Mesendoderm (in vitro differentiated cells): ENCODE data around the gene TNNI2.
"Not testable (repeated sequence)": the region's sequence is repeated elsewhere in the genome, so short reads cannot be mapped to it uniquely, and the experiment has no call there.

Source experiments
- DNase-seq: peaks from one replicate; pipeline ENCODE4 v3.0.0; 2013
- H2AK5ac ChIP-seq: 2 replicates; pipeline ENCODE4 v1.6.1; 2013; ENCODE audit warnings: low read length, inconsistent platforms
- H2BK120ac ChIP-seq: 2 replicates; pipeline ENCODE4 v1.6.1; 2013; ENCODE audit warnings: low read depth, mild to moderate bottlenecking, low read length, moderate library complexity, mixed read lengths
- H2BK15ac ChIP-seq: replicated peaks from 2 replicates; pipeline ENCODE4 v1.6.1; 2013; ENCODE audit warnings: low read depth, mild to moderate bottlenecking, moderate library complexity
- H2BK5ac ChIP-seq: 2 replicates; pipeline ENCODE4 v1.6.1; 2013; ENCODE audit warnings: low read length, inconsistent platforms
- H3K18ac ChIP-seq: 2 replicates; pipeline ENCODE4 v1.6.1; 2013; ENCODE audit warnings: mild to moderate bottlenecking, low read length, mixed read lengths
- H3K23ac ChIP-seq: one replicate; pipeline ENCODE4 v1.6.1; 2013; ENCODE audit warnings: low read length
- H3K27ac ChIP-seq: 2 replicates; pipeline ENCODE4 v1.5.1; 2013; ENCODE audit warnings: low read depth, mild to moderate bottlenecking, inconsistent platforms, low read length, moderate library complexity
- H3K27me3 ChIP-seq: 2 replicates; pipeline ENCODE4 v1.6.1; 2013; ENCODE audit warnings: low read length, control low read depth, mild to moderate bottlenecking, inconsistent platforms; ENCODE audit not compliant: insufficient read depth, poor library complexity
- H3K36me3 ChIP-seq: 2 replicates; pipeline ENCODE4 v1.6.1; 2013; ENCODE audit warnings: low read length, inconsistent platforms; ENCODE audit not compliant: control insufficient read depth, insufficient read depth
- H3K4ac ChIP-seq: one replicate; pipeline ENCODE4 v1.6.1; 2013; ENCODE audit warnings: low read depth, mild to moderate bottlenecking, low read length, moderate library complexity
- H3K4me1 ChIP-seq: 2 replicates; pipeline ENCODE4 v1.6.1; 2013; ENCODE audit warnings: low read depth, low read length, inconsistent platforms; ENCODE audit not compliant: control insufficient read depth
- H3K4me2 ChIP-seq: 2 replicates; pipeline ENCODE4 v1.6.1; 2013; ENCODE audit warnings: low read length
- H3K4me3 ChIP-seq: 2 replicates; pipeline ENCODE4 v1.5.1; 2013; ENCODE audit warnings: mild to moderate bottlenecking, low read length
- H3K56ac ChIP-seq: one replicate; pipeline ENCODE4 v1.6.1; 2013; ENCODE audit warnings: low read length
- H3K79me1 ChIP-seq: 2 replicates; pipeline ENCODE4 v1.6.1; 2013; ENCODE audit warnings: low read length, inconsistent platforms
- H3K79me2 ChIP-seq: 2 replicates; pipeline ENCODE4 v1.6.1; 2013; ENCODE audit warnings: mild to moderate bottlenecking, low read length; ENCODE audit not compliant: control insufficient read depth, insufficient read depth
- H3K9ac ChIP-seq: 2 replicates; pipeline ENCODE4 v1.6.1; 2013; ENCODE audit warnings: low read length, inconsistent platforms
- H4K5ac ChIP-seq: one replicate; pipeline ENCODE4 v1.6.1; 2013; ENCODE audit warnings: low read length
- H4K8ac ChIP-seq: one replicate; pipeline ENCODE4 v1.6.1; 2013; ENCODE audit warnings: low read depth, mild to moderate bottlenecking, control low read depth, low read length, moderate library complexity
- WGBS: extraction: QIAGEN DNeasy Blood & Tissue Kit; methylation state at CpG from one replicate; pipeline ENCODE4 v1.1.7; 2013; ENCODE audit warnings: low lambda C conversion rate, missing lambda C conversion rate; ENCODE audit not compliant: insufficient coverage; ENCODE audit errors: extremely low coverage; 5-methylcytosine and 5-hydroxymethylcytosine counted together

Gene TNNI2

DNA sequence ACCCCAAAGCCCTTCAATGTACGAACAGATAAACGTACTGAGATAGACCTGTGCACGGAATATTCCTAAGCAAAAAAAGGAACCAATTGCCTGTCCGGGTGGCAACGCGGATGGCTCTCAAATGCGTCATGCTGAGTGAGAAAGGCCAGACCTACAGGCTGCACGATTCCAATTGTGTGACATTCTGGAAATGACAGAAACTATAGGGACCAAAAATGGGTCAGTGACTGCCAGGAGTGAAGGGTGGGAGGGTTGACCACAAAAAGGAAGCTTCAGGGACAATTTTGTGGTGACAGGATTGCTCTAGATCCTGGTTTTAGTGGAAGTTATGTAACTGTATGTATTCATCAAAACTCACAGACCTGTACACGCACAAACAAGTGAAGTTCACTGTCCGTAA, 28.0 kb upstream of the TNNI2 start:
- H3K27me3 ChIP-seq = no peaks in the 10 kb centered on the region
- H3K4me2 ChIP-seq = no peak overlapping the region
- no peak overlapping the region for H3K4ac ChIP-seq
- whole genome bisulfite sequencing = no CpG with 5 or more reads among the region's 10 CpGs
- no peak for DNase-seq
- H3K18ac ChIP-seq = no peak overlapping the region
- H3K9ac ChIP-seq = no peak overlapping the region
- H2BK120ac ChIP-seq = no peak overlapping the region
- no peak overlapping the region for H2BK5ac ChIP-seq
- H3K79me2 ChIP-seq = no peaks in the 10 kb centered on the region
- no peaks in the 10 kb centered on the region for H3K36me3 ChIP-seq
- H3K27ac ChIP-seq = no peak overlapping the region
- H3K4me1 ChIP-seq = no peaks in the 10 kb centered on the region
- H2BK15ac ChIP-seq = no peak overlapping the region
- H4K5ac ChIP-seq = no peak overlapping the region
- H4K8ac ChIP-seq = no peak overlapping the region
- no peaks in the 10 kb centered on the region for H3K79me1 ChIP-seq
- no peak overlapping the region for H3K56ac ChIP-seq
- no peak overlapping the region for H3K23ac ChIP-seq
- no peak overlapping the region for H2AK5ac ChIP-seq
- H3K4me3 ChIP-seq = no peak overlapping the region

DNA sequence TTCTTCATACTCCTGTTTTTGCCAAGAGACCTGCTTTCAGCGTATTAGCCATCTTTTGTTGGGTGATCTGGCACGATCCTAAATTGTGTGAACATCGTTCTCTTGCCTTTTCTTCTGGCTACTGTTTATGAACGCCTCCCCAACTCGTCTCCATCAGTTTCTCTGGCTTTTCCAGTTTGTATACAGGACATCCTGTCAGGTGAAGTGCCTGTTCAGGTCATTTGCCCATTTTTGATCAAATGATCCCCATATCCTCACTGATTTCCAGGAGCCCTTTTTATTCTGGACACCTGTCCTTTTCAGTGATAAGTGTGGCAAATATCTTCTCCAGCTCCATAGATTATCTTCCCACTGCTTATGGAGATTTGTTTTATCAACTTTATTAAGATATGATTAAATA, 26.5 kb upstream of the TNNI2 start:
- Histone ChIP-seq H3K56ac (no peak overlapping the region), H3K18ac (no peak overlapping the region), H4K5ac (no peak overlapping the region), H3K9ac (no peak overlapping the region), H3K4me3 (no peak overlapping the region), H3K23ac (no peak overlapping the region), H3K79me1 (no peaks in the 10 kb centered on the region), H2BK5ac (no peak overlapping the region), H3K4ac (no peak overlapping the region), H3K36me3 (no peaks in the 10 kb centered on the region), H3K4me2 (no peak overlapping the region), H4K8ac (no peak overlapping the region), H2BK120ac (no peak overlapping the region), H3K27me3 (no peaks in the 10 kb centered on the region), H3K27ac (no peak overlapping the region), H2AK5ac (no peak overlapping the region), H3K79me2 (no peaks in the 10 kb centered on the region), H2BK15ac (no peak overlapping the region), H3K4me1 (no peaks in the 10 kb centered on the region)
- no peak for DNase-seq
- WGBS = no CpG with 5 or more reads among the region's 5 CpGs

DNA sequence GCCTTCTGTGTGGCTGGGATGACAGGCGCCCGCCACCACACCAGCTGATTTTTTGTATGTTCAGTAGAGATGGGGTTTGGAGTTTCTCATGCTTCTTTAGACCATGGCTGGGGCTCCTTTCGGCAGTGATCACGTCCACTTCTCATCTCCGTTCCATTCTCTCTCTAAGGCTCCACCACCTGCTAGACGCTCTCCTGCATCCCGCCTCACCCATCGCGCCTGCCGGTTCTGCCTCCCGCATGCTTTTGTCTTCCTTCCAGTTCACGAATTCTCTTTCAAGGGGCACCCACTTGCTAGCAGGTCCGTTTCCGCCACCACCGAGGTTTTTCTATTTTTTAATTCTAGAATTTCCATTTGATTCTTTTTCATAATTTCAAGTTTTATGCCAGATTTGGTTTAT, 26.0 kb upstream of the TNNI2 start:
- Histone ChIP-seq H2BK15ac (no peak overlapping the region), H3K36me3 (no peaks in the 10 kb centered on the region), H3K23ac (no peak overlapping the region), H3K27me3 (no peaks in the 10 kb centered on the region), H3K27ac (no peak overlapping the region), H2AK5ac (no peak overlapping the region), H4K8ac (no peak overlapping the region), H2BK5ac (no peak overlapping the region), H2BK120ac (no peak overlapping the region), H4K5ac (no peak overlapping the region), H3K4ac (no peak overlapping the region), H3K4me2 (no peak overlapping the region), H3K4me3 (no peak overlapping the region), H3K9ac (no peak overlapping the region), H3K56ac (no peak overlapping the region), H3K4me1 (no peaks in the 10 kb centered on the region), H3K79me2 (no peaks in the 10 kb centered on the region), H3K18ac (no peak overlapping the region), H3K79me1 (no peaks in the 10 kb centered on the region)
- WGBS = no CpG with 5 or more reads among the region's 15 CpGs
- no peak for DNase-seq

DNA sequence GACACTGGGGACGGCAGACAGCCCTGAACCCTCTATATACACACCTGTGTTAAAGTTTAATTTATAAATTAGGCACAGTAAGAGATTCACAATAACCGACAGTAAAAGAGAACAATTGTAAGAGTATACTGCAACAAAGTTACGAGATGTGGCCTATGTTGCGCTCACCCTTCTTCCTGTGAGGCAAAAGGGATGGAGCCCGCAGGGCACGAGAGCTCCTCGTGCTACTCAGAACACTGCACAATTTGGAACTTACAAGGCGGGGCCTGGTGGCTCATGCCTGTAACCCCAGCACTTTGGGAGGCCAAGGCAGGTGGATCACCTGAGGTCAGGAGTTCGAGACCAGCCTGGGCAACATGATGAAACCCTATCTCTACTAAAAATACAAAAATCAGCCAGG, 25.4 kb upstream of the TNNI2 start:
- not testable (repeated sequence) for H4K8ac ChIP-seq, H4K5ac ChIP-seq, H2BK15ac ChIP-seq, H3K27ac ChIP-seq, H3K79me1 ChIP-seq, H3K79me2 ChIP-seq, H2BK120ac ChIP-seq, H3K18ac ChIP-seq, H3K27me3 ChIP-seq, H3K9ac ChIP-seq, H3K4me1 ChIP-seq, H2BK5ac ChIP-seq, H3K4me2 ChIP-seq, H3K4ac ChIP-seq, H3K36me3 ChIP-seq, H3K4me3 ChIP-seq, H3K56ac ChIP-seq, H3K23ac ChIP-seq, DNase-seq, H2AK5ac ChIP-seq
- no CpG with 5 or more reads among the region's 9 CpGs for WGBS

DNA sequence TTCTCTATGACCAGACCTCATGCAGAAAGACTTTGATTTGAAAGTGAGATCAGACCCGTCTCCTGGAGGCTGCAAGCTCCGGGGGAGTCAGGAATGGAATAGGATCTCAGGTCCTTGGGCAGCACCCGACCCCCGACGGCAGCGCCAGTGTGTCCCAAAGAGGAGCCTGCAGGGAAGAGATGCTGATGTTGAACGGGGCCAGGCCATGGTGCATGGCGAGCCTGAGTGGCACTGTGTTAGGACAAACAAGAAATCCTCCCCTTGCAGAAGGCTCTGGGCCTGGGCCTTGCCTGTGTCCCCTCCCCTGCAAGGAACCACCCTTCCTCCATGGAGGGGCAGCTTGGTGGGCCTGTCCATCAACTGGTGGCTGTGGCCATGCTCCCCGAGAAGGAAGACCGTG, 24.1 kb upstream of the TNNI2 start:
- Histone ChIP-seq H2BK120ac (no peak overlapping the region), H3K27me3 (no peaks in the 10 kb centered on the region), H3K27ac (no peak overlapping the region), H3K18ac (no peak overlapping the region), H3K4ac (no peak overlapping the region), H2BK15ac (no peak overlapping the region), H3K4me2 (no peak overlapping the region), H3K23ac (no peak overlapping the region), H2BK5ac (no peak overlapping the region), H2AK5ac (no peak overlapping the region), H3K56ac (no peak overlapping the region), H3K36me3 (no peaks in the 10 kb centered on the region), H4K8ac (no peak overlapping the region), H3K9ac (no peak overlapping the region), H3K4me3 (no peak overlapping the region), H3K79me2 (no peaks in the 10 kb centered on the region), H3K79me1 (no peaks in the 10 kb centered on the region), H3K4me1 (no peaks in the 10 kb centered on the region), H4K5ac (no peak overlapping the region)
- no peak for DNase-seq
- no CpG with 5 or more reads among the region's 10 CpGs for WGBS

DNA sequence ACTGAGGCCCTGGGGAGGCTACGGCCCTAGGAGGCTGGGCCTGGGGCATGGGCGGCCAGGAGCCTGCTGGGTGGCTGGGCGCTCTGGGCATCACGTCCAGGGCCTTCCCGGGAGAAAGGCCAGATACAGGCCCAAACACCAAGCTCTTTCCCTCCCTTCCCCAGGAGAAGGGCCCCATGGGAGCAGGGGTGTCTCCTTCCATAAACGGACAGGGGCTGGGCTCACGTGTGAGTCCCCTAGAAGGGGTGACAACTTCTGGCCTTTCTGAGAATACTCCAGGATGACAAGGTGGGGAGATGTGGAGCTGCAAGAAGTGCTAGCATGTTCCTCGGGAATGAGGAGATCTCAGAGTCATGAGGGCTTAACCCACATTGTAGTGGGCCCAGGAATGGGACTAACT, 23.5 kb upstream of the TNNI2 start:
- no peaks in the 10 kb centered on the region for H3K79me1 ChIP-seq
- H2BK5ac ChIP-seq = no peak overlapping the region
- H3K36me3 ChIP-seq = no peaks in the 10 kb centered on the region
- H3K23ac ChIP-seq = no peak overlapping the region
- no peak overlapping the region for H3K9ac ChIP-seq
- no peaks in the 10 kb centered on the region for H3K27me3 ChIP-seq
- H3K27ac ChIP-seq = no peak overlapping the region
- H3K18ac ChIP-seq = no peak overlapping the region
- H4K5ac ChIP-seq = no peak overlapping the region
- no peak overlapping the region for H4K8ac ChIP-seq
- no peaks in the 10 kb centered on the region for H3K4me1 ChIP-seq
- no peak overlapping the region for H2BK120ac ChIP-seq
- no peak overlapping the region for H3K4me2 ChIP-seq
- H3K4me3 ChIP-seq = no peak overlapping the region
- WGBS = no CpG with 5 or more reads among the region's 8 CpGs
- no peaks in the 10 kb centered on the region for H3K79me2 ChIP-seq
- no peak for DNase-seq
- no peak overlapping the region for H2AK5ac ChIP-seq
- H2BK15ac ChIP-seq = no peak overlapping the region
- no peak overlapping the region for H3K56ac ChIP-seq
- H3K4ac ChIP-seq = no peak overlapping the region
